Measurements from ENCODE around the gene TMUB2. TPM values are rescaled to one million over a fixed set of nuclear protein-coding genes. Genes with fewer than 3 reads are reported as not detected.

The TMUB2 gene
- 20.0 and 32.7 TPM in 2 replicates for total RNA-seq

GRCh38 chr17:44186307-44187130, at the start of gene TMUB2:
TMUB2 (plus strand) TSS chr17:44186972; CDS start chr17:44187709, 737 bp downstream.

GRCh38 chr17:44170499-44171201, 16.1 kb upstream of the TMUB2 start, which contains the start of gene ASB16:
ASB16 (plus strand) TSS chr17:44170704; CDS start chr17:44170790, 86 bp downstream.

GRCh38 chr17:44199553-44200477, 13.0 kb downstream of the TMUB2 start, which contains the start of gene ATXN7L3:
ATXN7L3 (minus strand) TSS chr17:44199884; CDS start chr17:44198070, 1,814 bp downstream.

GRCh38 chr17:44219616-44220212, 32.9 kb downstream of the TMUB2 start, which contains the start of gene UBTF:
UBTF (minus strand) TSS chr17:44219675; CDS start chr17:44218229, 1,446 bp downstream.

Other genes starting within 250 kb of the TMUB2 start
- gene PPY, start 244.5 kb upstream of the TMUB2 start, total RNA-seq = not detected in 2 replicates
- 0.13 TPM in 1 of 2 replicates, not detected in the other for gene PYY, start 233.0 kb upstream of the TMUB2 start, total RNA-seq
- 7.5 and 13.6 TPM in 2 replicates for gene NAGS, start 182.3 kb upstream of the TMUB2 start, total RNA-seq
- gene TMEM101, start 172.0 kb upstream of the TMUB2 start, total RNA-seq = 46.8 and 92.9 TPM in 2 replicates
- gene LSM12, start 120.3 kb upstream of the TMUB2 start, total RNA-seq = 42.1 and 53.5 TPM in 2 replicates
- 51.4 and 68.9 TPM in 2 replicates for gene G6PC3, start 116.2 kb upstream of the TMUB2 start, total RNA-seq
- gene HDAC5, start 63.3 kb upstream of the TMUB2 start, total RNA-seq = 19.8 and 46.3 TPM in 2 replicates
- gene HROB, start 45.0 kb upstream of the TMUB2 start, total RNA-seq = 4.9 and 7.6 TPM in 2 replicates
- gene ASB16, start 16.3 kb upstream of the TMUB2 start, total RNA-seq = not detected in 2 replicates
- 51.7 and 55.6 TPM in 2 replicates for gene ATXN7L3, start 12.9 kb downstream of the TMUB2 start, total RNA-seq
- gene UBTF, start 32.7 kb downstream of the TMUB2 start, total RNA-seq = 39.6 and 57.1 TPM in 2 replicates
- not detected in 2 replicates for gene SLC4A1, start 81.2 kb downstream of the TMUB2 start, total RNA-seq
- gene RUNDC3A, start 121.6 kb downstream of the TMUB2 start, total RNA-seq = not detected in 2 replicates
- 74.3 and 86.6 TPM in 2 replicates for gene SLC25A39, start 137.9 kb downstream of the TMUB2 start, total RNA-seq
- gene GRN, start 158.3 kb downstream of the TMUB2 start, total RNA-seq = 345 and 607 TPM in 2 replicates
- gene FAM171A2, start 176.9 kb downstream of the TMUB2 start, total RNA-seq = 7.9 and 23.6 TPM in 2 replicates
- gene ITGA2B, start 202.7 kb downstream of the TMUB2 start, total RNA-seq = under 0.01 and 0.56 TPM in 2 replicates

Measured in epithelial cell of alveolus of lung (primary cell).